ENCODE measurements around the gene PDE1A.
A peak's percentile ranks its signal among the peaks of the same experiment; 100 is the strongest.

The PDE1A gene

GRCh38 chr2:182144041-182144775, 282.6 kb downstream of the PDE1A start:
- DNase-seq (ENCODE audit: low read depth): no peak
- H3K4me3 ChIP-seq (ENCODE audit: low read depth, low read length): no peak overlapping the region
- no peak for TF ChIP-seq CTCF (IDR thresholded peaks at IDR 0.05; ENCODE audit: control insufficient read depth, extremely low read depth, insufficient read depth)

- DNase-seq (ENCODE audit: low read depth): no peak
- H3K4me3 ChIP-seq (ENCODE audit: low read depth, low read length): no peak overlapping the region
- no peak for TF ChIP-seq CTCF (IDR thresholded peaks at IDR 0.05; ENCODE audit: control insufficient read depth, extremely low read depth, insufficient read depth)
These were observed 284.8 kb downstream of the PDE1A start for GRCh38 chr2:182142062-182142461.

- TF ChIP-seq CTCF (IDR thresholded peaks at IDR 0.05; ENCODE audit: control insufficient read depth, extremely low read depth, insufficient read depth): no peak
- no peak for DNase-seq (ENCODE audit: low read depth)
- no peak overlapping the region for H3K4me3 ChIP-seq (ENCODE audit: low read depth, low read length)
These were observed 292.6 kb downstream of the PDE1A start for GRCh38 chr2:182134201-182134600.

GRCh38 chr2:182133195-182133891, 293.5 kb downstream of the PDE1A start:
- no peak for TF ChIP-seq CTCF (IDR thresholded peaks at IDR 0.05; ENCODE audit: control insufficient read depth, extremely low read depth, insufficient read depth)
- DNase-seq (ENCODE audit: low read depth): no peak

GRCh38 chr2:182132605-182133004, 294.2 kb downstream of the PDE1A start:
- TF ChIP-seq CTCF (IDR thresholded peaks at IDR 0.05; ENCODE audit: control insufficient read depth, extremely low read depth, insufficient read depth): peak; percentile 62
- no peak for DNase-seq (ENCODE audit: low read depth)
- no peak overlapping the region for H3K4me3 ChIP-seq (ENCODE audit: low read depth, low read length)

More at GRCh38 chr2:182133195-182133891, 293.5 kb downstream of the PDE1A start:
- H3K4me3 ChIP-seq (ENCODE audit: low read depth, low read length): no peak overlapping the region

GRCh38 chr2:182128821-182129707, 297.8 kb downstream of the PDE1A start:
- H3K4me3 ChIP-seq (ENCODE audit: low read depth, low read length): no peak overlapping the region
- no peak for DNase-seq (ENCODE audit: low read depth)
- TF ChIP-seq CTCF (IDR thresholded peaks at IDR 0.05; ENCODE audit: control insufficient read depth, extremely low read depth, insufficient read depth): no peak

Measured in LNCaP clone FGC (cell line).